Cerebellar nuclear complex (tissue), 1 donor: ENCODE measurements around the gene KRTAP23-1.

ENCODE experiments used
- DNase-seq, 2 experiments: peaks; one replicate each; lab custom pipeline; 2025; lab: John Stamatoyannopoulos, UW

The KRTAP23-1 gene

GRCh38 chr21:30348506-30348905, at the start of gene KRTAP23-1:
TSS of gene KRTAP23-1 (minus strand) at chr21:30348606. CDS start at chr21:30348606, 0 bp downstream.
- DNase-seq, result no peak

- no peak for DNase-seq
Measured at GRCh38 chr21:30395731-30396130, 47.3 kb upstream of the KRTAP23-1 start, which contains the start of gene KRTAP13-1. TSS of gene KRTAP13-1 (plus strand) at chr21:30396031. CDS start at chr21:30396087, 56 bp downstream.

- no peak for DNase-seq
Measured at GRCh38 chr21:30391492-30392025, 43.2 kb upstream of the KRTAP23-1 start.

- no peak for DNase-seq
Measured at GRCh38 chr21:30382201-30382600, 33.8 kb upstream of the KRTAP23-1 start.

- no peak for DNase-seq
Measured at GRCh38 chr21:30372139-30372770, 23.8 kb upstream of the KRTAP23-1 start, which contains the start of gene KRTAP13-2. TSS of gene KRTAP13-2 (minus strand) at chr21:30372271. CDS start at chr21:30372213, 58 bp downstream.

- DNase-seq, result no peak
Measured at GRCh38 chr21:30355906-30356305, 7.5 kb upstream of the KRTAP23-1 start.

- DNase-seq, result no peak
Measured at GRCh38 chr21:30354308-30355005, 6.1 kb upstream of the KRTAP23-1 start.

- DNase-seq, result no peak
Measured at GRCh38 chr21:30351534-30351933, 3.1 kb upstream of the KRTAP23-1 start.

- DNase-seq, result no peak
Measured at GRCh38 chr21:30349572-30349971, 1.2 kb upstream of the KRTAP23-1 start.

GRCh38 chr21:30345014-30345413, 3.4 kb downstream of the KRTAP23-1 start:
- DNase-seq, result no peak

GRCh38 chr21:30340714-30341573, 7.5 kb downstream of the KRTAP23-1 start:
- no peak for DNase-seq

GRCh38 chr21:30338717-30339116, 9.7 kb downstream of the KRTAP23-1 start:
- no peak for DNase-seq

- no peak for DNase-seq
Measured at GRCh38 chr21:30337772-30338171, 10.6 kb downstream of the KRTAP23-1 start.

GRCh38 chr21:30337276-30337744, 11.1 kb downstream of the KRTAP23-1 start, which contains the start of gene KRTAP27-1:
TSS of gene KRTAP27-1 (minus strand) at chr21:30337694. CDS start at chr21:30337668, 26 bp downstream.
- DNase-seq, result no peak

- no peak for DNase-seq
Measured at GRCh38 chr21:30336596-30336995, 11.8 kb downstream of the KRTAP23-1 start.

GRCh38 chr21:30333736-30334135, 14.7 kb downstream of the KRTAP23-1 start:
- no peak for DNase-seq

- no peak for DNase-seq
Measured at GRCh38 chr21:30332681-30333080, 15.7 kb downstream of the KRTAP23-1 start.

- no peak for DNase-seq
Measured at GRCh38 chr21:30329203-30329875, 19.1 kb downstream of the KRTAP23-1 start.

- no peak for DNase-seq
Measured at GRCh38 chr21:30326390-30326789, 22.0 kb downstream of the KRTAP23-1 start.

- DNase-seq, result no peak
Measured at GRCh38 chr21:30320215-30320614, 28.2 kb downstream of the KRTAP23-1 start, which contains the start of gene KRTAP26-1. TSS of gene KRTAP26-1 (minus strand) at chr21:30320315. CDS start at chr21:30320035, 280 bp downstream.

GRCh38 chr21:30315701-30316100, 32.7 kb downstream of the KRTAP23-1 start:
- no peak for DNase-seq
